WTC11 (cell line): ENCODE data around the gene ADNP2. TPM values are rescaled to one million over a fixed set of nuclear protein-coding genes. Genes with fewer than 3 reads are reported as not detected.

Source experiments
- ATAC-seq: fragments of 200-7000 bp; cut with Tn5 transposase; 2 replicates; pipeline ENCODE4 v1.10.0; 2021; ENCODE audit warnings: mild to moderate bottlenecking, moderate library complexity
- CTCF ChIA-PET: fragments of 300-600 bp; sonication (Branson Sonifier 250); formaldehyde crosslinking; loops from one replicate; lab custom pipeline; 2021; ENCODE audit warnings: antibody characterized with exemption; lab: Charles Lee
- POLR2A ChIA-PET: fragments of 350-600 bp; sonication (Branson Sonifier 250); formaldehyde crosslinking; loops from one replicate; lab custom pipeline; 2021; ENCODE audit warnings: antibody characterized with exemption; lab: Charles Lee
- DNase-seq: peaks from one replicate; pipeline ENCODE4 v3.0.0; 2021; ENCODE audit warnings: low spot score
- H3K27ac Mint-ChIP-seq: 2 replicates; pipeline ENCODE4 v1.8.0; 2021; ENCODE audit warnings: mixed read lengths
- H3K27me3 Mint-ChIP-seq: 2 replicates; pipeline ENCODE4 v1.8.0; 2021; ENCODE audit warnings: low read depth, mild to moderate bottlenecking, moderate library complexity, mixed read lengths
- H3K36me3 Mint-ChIP-seq: 2 replicates; pipeline ENCODE4 v1.8.0; 2021; ENCODE audit warnings: mixed read lengths
- H3K4me1 Mint-ChIP-seq: 2 replicates; pipeline ENCODE4 v1.8.0; 2022; ENCODE audit warnings: mixed read lengths
- H3K4me3 Mint-ChIP-seq: 2 replicates; pipeline ENCODE4 v1.8.0; 2021; ENCODE audit warnings: mild to moderate bottlenecking, moderate library complexity, mixed read lengths
- H3K9me3 Mint-ChIP-seq: 2 replicates; pipeline ENCODE4 v1.8.0; 2021; ENCODE audit warnings: mixed read lengths
- ATF2 ChIP-seq: sonication (generic); formaldehyde crosslinking; IDR thresholded peaks from 2 replicates; pipeline ENCODE4 v1.8.1; 2022; ENCODE audit warnings: low read depth, missing genetic modification reagents, borderline replicate concordance
- E2F4 ChIP-seq: sonication (generic); formaldehyde crosslinking; IDR thresholded peaks from 2 replicates; pipeline ENCODE4 v1.8.1; 2022; ENCODE audit warnings: low read depth, mild to moderate bottlenecking, moderate library complexity, missing genetic modification reagents, borderline replicate concordance
- ELF4 ChIP-seq: sonication (generic); formaldehyde crosslinking; IDR thresholded peaks from 2 replicates; pipeline ENCODE4 v1.8.1; 2022; ENCODE audit warnings: low read depth, mild to moderate bottlenecking, moderate library complexity, missing genetic modification reagents
- GRHL2 ChIP-seq: fragments of 250-450 bp; sonication (Bioruptor Pico); IDR thresholded peaks from 2 replicates; pipeline ENCODE4 v1.8.0; 2022; ENCODE audit warnings: mild to moderate bottlenecking, moderate library complexity; ENCODE audit not compliant: insufficient replicate concordance, severe bottlenecking
- JUN ChIP-seq: sonication (generic); formaldehyde crosslinking; IDR thresholded peaks from 2 replicates; pipeline ENCODE4 v1.8.0; 2023; ENCODE audit warnings: mild to moderate bottlenecking, missing genetic modification reagents
- KAT7 ChIP-seq: sonication (generic); formaldehyde crosslinking; IDR thresholded peaks from 2 replicates; pipeline ENCODE4 v1.8.1; 2023; ENCODE audit warnings: missing genetic modification reagents, mild to moderate bottlenecking, borderline replicate concordance
- NFATC4 ChIP-seq: fragments of 250-450 bp; sonication (Bioruptor Pico); IDR thresholded peaks from 2 replicates; pipeline ENCODE4 v1.9.0; 2021; ENCODE audit warnings: mild to moderate bottlenecking
- NFE2L1 ChIP-seq: sonication (generic); formaldehyde crosslinking; IDR thresholded peaks from 2 replicates; pipeline ENCODE4 v1.8.1; 2023; ENCODE audit warnings: missing genetic modification reagents
- STAT6 ChIP-seq: sonication (generic); formaldehyde crosslinking; conservative IDR thresholded peaks from 2 replicates; pipeline ENCODE4 v1.8.1; 2023; ENCODE audit warnings: mild to moderate bottlenecking, low read depth, missing genetic modification reagents, moderate library complexity
- ZBTB21 ChIP-seq: sonication (generic); formaldehyde crosslinking; IDR thresholded peaks from 2 replicates; pipeline ENCODE4 v1.8.1; 2023; ENCODE audit warnings: mild to moderate bottlenecking, missing genetic modification reagents, borderline replicate concordance
- ZMAT4 ChIP-seq: fragments of 250-450 bp; sonication (Bioruptor Pico); IDR thresholded peaks from 2 replicates; pipeline ENCODE4 v1.9.0; 2021; ENCODE audit warnings: mild to moderate bottlenecking
- ZNF121 ChIP-seq: sonication (generic); formaldehyde crosslinking; IDR thresholded peaks from 2 replicates; pipeline ENCODE4 v1.8.0; 2023; ENCODE audit warnings: missing genetic modification reagents
- ZNF138 ChIP-seq: sonication (generic); formaldehyde crosslinking; conservative IDR thresholded peaks from 2 replicates; pipeline ENCODE4 v1.8.1; 2022; ENCODE audit warnings: mild to moderate bottlenecking, moderate library complexity, missing genetic modification reagents
- ZNF219 ChIP-seq: sonication (generic); formaldehyde crosslinking; IDR thresholded peaks from 2 replicates; pipeline ENCODE4 v1.8.0; 2023; ENCODE audit warnings: missing genetic modification reagents, mild to moderate bottlenecking, borderline replicate concordance
- ZNF317 ChIP-seq: sonication (generic); formaldehyde crosslinking; IDR thresholded peaks from 2 replicates; pipeline ENCODE4 v1.8.1; 2023; ENCODE audit warnings: low read depth, mild to moderate bottlenecking, moderate library complexity, missing genetic modification reagents, borderline replicate concordance
- total RNA-seq: library from RNA; stranded (reverse); gene quantifications from 3 replicates; pipeline ENCODE4 v1.2.3, GENCODE V29; 2021
- TF ChIP-seq, protein P1 (sequence below): fragments of 250-450 bp; sonication (Bioruptor Pico); IDR thresholded peaks from 2 replicates; pipeline ENCODE4 v1.9.0; 2021; ENCODE audit warnings: mild to moderate bottlenecking, borderline replicate concordance
- TF ChIP-seq, protein P2 (sequence below): sonication (generic); formaldehyde crosslinking; IDR thresholded peaks from 2 replicates; pipeline ENCODE4 v1.8.1; 2023; ENCODE audit warnings: mild to moderate bottlenecking, moderate library complexity, missing genetic modification reagents
- TF ChIP-seq, protein P3 (sequence below): sonication (generic); formaldehyde crosslinking; conservative IDR thresholded peaks from 2 replicates; pipeline ENCODE4 v1.8.1; 2022; ENCODE audit warnings: mild to moderate bottlenecking, missing genetic modification reagents

The ADNP2 gene
- total RNA-seq, 1 experiment from 2014 or later: 56.0 TPM

DNA sequence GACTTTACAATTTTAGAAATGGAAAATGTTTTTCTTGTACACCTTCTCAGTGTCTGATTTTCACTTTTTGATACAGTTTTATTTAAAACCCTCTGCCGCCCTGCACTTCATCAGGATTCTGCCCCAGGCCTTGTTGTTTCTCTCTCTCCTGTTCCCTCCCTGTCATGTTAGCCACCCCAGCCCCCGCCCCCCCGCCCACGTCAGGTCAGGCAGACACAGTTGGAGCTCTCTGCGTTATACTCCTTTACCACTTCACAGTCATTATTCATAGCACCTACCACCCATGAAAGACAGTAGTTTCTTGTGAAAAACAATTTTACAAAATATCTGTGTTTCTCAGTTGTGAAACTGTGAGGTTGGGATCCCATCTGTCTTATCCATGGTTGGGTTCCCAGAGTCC lies 21.5 kb downstream of the ADNP2 start (continued):
- TF ChIP-seq E2F4 (CRISPR knock-in tag) (no peak), NFE2L1 (CRISPR knock-in tag) (no peak), ZNF138 (CRISPR knock-in tag) (no peak), ZNF121 (no peak)
- TF ChIP-seq, protein P1, sequence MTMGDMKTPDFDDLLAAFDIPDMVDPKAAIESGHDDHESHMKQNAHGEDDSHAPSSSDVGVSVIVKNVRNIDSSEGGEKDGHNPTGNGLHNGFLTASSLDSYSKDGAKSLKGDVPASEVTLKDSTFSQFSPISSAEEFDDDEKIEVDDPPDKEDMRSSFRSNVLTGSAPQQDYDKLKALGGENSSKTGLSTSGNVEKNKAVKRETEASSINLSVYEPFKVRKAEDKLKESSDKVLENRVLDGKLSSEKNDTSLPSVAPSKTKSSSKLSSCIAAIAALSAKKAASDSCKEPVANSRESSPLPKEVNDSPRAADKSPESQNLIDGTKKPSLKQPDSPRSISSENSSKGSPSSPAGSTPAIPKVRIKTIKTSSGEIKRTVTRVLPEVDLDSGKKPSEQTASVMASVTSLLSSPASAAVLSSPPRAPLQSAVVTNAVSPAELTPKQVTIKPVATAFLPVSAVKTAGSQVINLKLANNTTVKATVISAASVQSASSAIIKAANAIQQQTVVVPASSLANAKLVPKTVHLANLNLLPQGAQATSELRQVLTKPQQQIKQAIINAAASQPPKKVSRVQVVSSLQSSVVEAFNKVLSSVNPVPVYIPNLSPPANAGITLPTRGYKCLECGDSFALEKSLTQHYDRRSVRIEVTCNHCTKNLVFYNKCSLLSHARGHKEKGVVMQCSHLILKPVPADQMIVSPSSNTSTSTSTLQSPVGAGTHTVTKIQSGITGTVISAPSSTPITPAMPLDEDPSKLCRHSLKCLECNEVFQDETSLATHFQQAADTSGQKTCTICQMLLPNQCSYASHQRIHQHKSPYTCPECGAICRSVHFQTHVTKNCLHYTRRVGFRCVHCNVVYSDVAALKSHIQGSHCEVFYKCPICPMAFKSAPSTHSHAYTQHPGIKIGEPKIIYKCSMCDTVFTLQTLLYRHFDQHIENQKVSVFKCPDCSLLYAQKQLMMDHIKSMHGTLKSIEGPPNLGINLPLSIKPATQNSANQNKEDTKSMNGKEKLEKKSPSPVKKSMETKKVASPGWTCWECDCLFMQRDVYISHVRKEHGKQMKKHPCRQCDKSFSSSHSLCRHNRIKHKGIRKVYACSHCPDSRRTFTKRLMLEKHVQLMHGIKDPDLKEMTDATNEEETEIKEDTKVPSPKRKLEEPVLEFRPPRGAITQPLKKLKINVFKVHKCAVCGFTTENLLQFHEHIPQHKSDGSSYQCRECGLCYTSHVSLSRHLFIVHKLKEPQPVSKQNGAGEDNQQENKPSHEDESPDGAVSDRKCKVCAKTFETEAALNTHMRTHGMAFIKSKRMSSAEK (CRISPR knock-in tag): no peak
- TF ChIP-seq, protein P2, sequence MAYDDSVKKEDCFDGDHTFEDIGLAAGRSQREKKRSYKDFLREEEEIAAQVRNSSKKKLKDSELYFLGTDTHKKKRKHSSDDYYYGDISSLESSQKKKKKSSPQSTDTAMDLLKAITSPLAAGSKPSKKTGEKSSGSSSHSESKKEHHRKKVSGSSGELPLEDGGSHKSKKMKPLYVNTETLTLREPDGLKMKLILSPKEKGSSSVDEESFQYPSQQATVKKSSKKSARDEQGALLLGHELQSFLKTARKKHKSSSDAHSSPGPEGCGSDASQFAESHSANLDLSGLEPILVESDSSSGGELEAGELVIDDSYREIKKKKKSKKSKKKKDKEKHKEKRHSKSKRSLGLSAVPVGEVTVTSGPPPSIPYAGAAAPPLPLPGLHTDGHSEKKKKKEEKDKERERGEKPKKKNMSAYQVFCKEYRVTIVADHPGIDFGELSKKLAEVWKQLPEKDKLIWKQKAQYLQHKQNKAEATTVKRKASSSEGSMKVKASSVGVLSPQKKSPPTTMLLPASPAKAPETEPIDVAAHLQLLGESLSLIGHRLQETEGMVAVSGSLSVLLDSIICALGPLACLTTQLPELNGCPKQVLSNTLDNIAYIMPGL (CRISPR knock-in tag): no peak
- TF ChIP-seq, protein P3, sequence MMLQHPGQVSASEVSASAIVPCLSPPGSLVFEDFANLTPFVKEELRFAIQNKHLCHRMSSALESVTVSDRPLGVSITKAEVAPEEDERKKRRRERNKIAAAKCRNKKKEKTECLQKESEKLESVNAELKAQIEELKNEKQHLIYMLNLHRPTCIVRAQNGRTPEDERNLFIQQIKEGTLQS: no peak

DNA sequence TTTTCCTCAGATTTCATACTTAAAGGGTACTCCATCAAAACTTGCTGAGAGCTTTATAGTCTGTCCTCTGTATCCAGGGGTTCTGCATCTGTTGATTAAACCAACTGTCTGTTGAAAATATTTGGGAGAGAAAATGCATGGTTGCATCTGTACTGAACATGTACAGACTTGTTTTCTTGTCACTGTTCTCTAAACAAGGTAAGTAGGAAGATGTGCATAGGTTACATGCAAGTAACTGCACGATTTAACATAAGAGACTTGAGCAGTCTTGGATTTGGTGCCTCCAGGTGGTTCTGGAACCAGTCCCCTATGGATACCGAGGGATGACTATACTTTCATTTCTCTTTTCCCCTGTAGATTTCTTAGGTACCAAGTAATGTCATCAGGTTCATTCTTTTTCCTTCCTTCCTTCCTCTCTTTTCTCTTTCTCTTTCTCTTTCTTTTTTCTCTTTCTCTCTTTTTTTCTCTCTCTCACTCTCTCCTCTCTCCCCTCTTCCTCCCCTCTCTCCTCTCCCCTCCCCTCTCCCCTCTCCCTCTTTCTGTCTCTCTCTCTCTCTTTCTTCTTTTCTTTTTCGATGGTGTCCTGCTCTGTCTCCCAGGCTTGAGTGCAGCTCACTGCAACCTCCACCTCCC lies 23.2 kb downstream of the ADNP2 start:
- ATAC-seq: no peak
- H3K27me3 Mint-ChIP-seq: no peaks in the 10 kb centered on the region; the same call in 1 of the 2 replicates
- CTCF ChIA-PET: no interaction called here
- TF ChIP-seq ELF4 (CRISPR knock-in tag) (no peak), ATF2 (CRISPR knock-in tag) (no peak), ZBTB21 (no peak), KAT7 (no peak), STAT6 (no peak), GRHL2 (CRISPR knock-in tag) (no peak), NFATC4 (CRISPR knock-in tag) (no peak), ZNF219 (no peak), ZMAT4 (CRISPR knock-in tag) (no peak), ZNF317 (CRISPR knock-in tag) (no peak), JUN (CRISPR knock-in tag) (no peak)
- TF ChIP-seq, protein P2 (CRISPR knock-in tag): no peak

More for the DNA sequence above, 23.2 kb downstream of the ADNP2 start:
- DNase-seq: no peak
- Mint-ChIP-seq H3K36me3 (peaks cover 51% of the 10 kb centered on the region), H3K27ac (peak overlapping the region; percentile 45), H3K9me3 (no peaks in the 10 kb centered on the region), H3K4me1 (peaks cover 26% of the 10 kb centered on the region), H3K4me3 (no peak overlapping the region)
- POLR2A ChIA-PET: no interaction called here
